HG02938 (cell line): ENCODE results near the gene ZACN.

ENCODE experiments used
- ATAC-seq: cut with Tn5 transposase; IDR thresholded peaks from one replicate; pipeline ENCODE4 v1.9.1; 2021; ENCODE audit warnings: mild to moderate bottlenecking, moderate library complexity; ENCODE audit not compliant: unreplicated experiment

Gene ZACN

DNA sequence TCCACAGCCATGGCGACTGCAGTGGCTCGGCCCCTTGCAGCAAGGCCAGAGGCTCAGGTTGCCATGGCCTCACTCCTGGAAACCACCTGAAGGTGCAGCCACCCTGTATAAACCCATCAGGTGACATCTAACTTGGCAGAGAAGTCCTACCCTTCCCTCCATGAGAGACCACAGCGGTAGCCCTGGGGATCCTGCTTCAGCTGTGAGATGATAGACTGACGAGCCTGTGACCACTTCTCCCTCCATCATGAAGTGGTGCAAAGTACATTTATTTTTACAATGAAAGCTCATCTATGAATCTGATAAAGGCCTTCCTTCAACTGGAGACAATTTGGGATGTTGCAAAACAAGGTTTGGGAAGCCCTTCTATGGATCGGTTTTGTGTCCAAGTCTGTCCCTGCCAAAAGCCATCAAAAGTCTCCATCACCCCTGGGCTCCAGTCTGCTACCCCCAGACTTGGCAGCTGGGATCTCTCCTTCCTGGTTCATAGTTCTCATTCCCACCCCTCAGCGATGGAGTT, 1.8 kb downstream of the ZACN start:
- no peak for ATAC-seq

- ATAC-seq = no peak
These were observed 2.6 kb downstream of the ZACN start for GRCh38 chr17:76081295-76082210.

DNA sequence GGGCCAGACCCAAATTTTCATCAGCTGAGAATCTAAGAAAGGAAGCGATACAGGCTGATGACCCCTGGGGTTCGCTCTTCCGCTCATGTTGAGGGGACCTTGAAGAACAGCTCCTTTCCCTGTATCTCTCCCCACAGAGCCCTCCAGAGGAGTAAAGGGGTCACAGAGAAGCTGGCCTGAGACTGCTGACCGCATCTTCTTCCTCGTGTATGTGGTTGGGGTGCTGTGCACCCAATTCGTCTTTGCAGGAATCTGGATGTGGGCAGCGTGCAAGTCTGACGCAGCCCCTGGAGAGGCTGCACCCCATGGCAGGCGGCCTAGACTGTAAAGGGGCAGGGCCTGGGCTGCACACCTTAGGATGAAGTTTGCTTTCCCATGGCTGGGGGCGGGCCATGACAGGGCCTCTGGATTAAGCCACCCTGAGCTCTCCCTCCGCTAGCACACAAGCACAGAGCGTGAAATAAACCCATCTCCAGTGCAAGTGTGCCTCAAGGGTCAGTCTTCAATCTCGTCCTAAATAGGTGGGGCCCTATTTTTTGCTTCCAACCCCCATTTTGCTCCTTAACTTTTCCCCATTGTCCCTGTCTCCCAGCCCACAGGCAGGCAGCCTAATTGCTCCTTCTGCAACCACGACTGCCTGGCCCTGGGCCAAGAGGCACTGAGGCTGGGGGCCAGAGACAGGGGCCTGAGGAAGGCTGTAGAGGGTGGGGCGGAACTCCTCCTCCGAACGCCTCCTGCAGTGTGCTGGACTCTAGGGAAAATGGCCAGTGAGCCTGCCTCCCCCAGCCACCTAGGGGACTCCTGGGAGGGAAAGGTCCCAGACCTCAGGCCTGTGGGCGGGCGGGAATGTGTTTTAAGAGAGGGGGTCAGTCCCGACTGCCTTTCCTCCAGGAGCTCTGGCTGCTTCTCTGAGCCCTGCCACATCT, 3.6 kb downstream of the ZACN start:
- no peak for ATAC-seq

- no peak for ATAC-seq
These were observed 4.7 kb downstream of the ZACN start for GRCh38 chr17:76083536-76084182.

DNA sequence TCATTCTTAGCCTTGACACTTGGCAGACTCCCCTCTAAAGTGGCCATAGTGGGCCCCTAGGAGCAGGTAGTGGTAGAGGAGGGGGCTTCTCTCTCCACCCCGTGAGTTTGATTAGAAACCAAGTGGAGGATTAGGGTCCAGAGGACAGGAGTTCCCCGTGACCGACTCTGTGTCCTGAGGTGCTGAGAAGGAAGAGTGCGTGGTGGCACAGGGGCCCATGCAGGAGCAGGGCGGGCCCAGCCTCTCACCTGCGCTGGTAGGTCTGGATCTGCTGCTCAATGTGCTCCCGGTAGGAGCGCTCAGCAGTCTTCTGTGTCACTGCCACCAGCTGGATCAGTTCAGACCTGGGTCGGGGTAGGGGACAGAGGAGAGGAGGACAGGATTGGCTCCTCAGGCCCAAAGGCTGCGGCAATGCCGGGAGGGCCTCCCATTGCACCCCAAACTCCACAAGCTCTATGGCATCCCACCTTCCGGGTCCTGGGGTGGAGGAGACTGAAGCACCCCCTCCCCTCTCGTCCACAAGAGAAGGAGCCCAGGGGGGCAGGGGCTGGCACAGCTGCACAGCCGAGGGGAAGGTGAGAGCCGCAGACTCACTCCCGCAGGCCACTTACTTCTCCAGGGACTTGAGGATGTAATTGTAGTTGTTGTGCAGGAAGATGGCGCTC, 6.2 kb downstream of the ZACN start:
- ATAC-seq = no peak

GRCh38 chr17:76085731-76086366, 6.9 kb downstream of the ZACN start:
- ATAC-seq = no peak

DNA sequence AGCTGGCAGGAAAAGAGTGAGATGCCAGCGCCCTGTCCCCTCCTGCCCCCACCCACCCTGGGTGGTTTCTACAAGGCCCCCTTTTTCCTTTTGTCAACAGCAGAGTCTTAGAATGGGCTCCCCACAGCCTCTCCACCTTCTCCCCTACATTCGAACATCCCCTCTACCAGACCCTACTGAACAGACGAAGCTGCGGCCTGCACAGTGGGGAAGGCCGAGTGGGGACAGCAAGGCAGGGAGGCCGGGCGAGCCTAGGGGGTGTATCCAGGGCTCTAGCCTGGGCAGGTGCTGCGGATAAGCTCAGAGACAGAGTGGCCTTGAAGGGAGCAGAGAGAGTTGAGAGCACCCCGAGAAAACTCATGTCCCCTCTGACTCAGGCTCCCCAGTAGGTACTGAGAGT, 7.4 kb downstream of the ZACN start:
- ATAC-seq = no peak

DNA sequence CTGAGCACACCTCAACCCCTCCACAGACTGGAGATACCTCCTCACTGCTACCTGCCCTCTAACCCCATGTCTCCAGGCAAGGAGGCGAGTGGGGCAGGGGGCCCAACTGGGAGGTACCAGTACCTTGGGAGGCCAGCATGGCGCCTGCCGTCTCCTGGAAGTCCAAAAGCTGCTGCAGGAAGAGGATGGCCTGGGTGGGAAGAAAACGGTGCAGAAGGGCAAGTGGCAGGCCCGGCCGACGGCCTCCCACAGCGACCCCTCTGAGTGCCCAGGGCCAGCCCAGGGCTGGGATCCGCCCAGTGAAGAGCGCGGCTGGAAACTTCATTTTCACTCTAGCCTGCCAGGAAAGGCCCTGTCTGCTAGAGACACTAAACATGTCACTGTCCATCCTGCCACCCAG, 8.5 kb downstream of the ZACN start:
- ATAC-seq = no peak

DNA sequence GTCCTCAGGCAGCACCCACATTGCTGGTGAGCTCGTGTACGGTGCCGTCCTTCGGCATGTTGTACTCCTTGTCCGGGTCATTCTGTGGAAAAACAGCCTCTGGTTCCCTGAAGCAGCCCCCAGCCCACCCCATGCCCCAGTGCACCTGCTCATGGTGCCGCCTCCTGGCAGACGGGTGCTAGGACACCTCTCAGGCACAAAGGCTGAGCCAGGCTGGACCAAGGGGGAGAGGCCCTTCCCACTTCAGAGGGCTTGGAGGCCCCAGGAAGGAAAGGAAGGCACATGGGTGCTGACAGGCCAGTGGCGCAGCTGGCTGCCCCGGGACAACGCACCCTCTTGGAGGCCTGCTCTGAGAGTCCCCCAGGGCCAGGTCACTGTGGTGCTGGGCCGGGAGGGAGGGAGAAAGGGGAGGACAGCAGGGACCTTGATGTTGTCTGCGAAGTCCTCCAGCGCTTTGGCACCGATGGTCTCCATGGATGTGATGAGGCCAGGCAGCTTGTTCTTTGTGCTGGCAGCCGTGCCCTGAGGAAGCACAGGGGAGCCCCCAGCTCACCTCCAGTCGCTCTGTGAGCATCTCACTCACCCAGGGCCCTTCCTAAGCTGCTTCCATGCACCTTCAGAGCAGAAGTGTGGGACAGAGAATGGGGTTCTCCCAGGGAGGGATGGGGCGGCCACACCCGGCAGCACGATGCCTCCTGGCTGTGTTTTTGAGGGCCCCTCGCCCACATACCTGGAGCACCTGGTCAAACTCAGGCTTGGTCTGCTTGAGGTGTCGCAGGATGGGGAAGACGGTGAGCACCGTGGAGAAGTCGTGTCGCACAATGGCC, 9.3 kb downstream of the ZACN start:
- ATAC-seq = no peak

- ATAC-seq = no peak
These were observed 10.0 kb downstream of the ZACN start for GRCh38 chr17:76088868-76089576.

GRCh38 chr17:76089680-76090516, 10.9 kb downstream of the ZACN start:
- no peak for ATAC-seq

- ATAC-seq = no peak
These were observed 11.6 kb downstream of the ZACN start for GRCh38 chr17:76090517-76091129.

GRCh38 chr17:76091526-76092286, 12.7 kb downstream of the ZACN start:
- ATAC-seq = no peak

DNA sequence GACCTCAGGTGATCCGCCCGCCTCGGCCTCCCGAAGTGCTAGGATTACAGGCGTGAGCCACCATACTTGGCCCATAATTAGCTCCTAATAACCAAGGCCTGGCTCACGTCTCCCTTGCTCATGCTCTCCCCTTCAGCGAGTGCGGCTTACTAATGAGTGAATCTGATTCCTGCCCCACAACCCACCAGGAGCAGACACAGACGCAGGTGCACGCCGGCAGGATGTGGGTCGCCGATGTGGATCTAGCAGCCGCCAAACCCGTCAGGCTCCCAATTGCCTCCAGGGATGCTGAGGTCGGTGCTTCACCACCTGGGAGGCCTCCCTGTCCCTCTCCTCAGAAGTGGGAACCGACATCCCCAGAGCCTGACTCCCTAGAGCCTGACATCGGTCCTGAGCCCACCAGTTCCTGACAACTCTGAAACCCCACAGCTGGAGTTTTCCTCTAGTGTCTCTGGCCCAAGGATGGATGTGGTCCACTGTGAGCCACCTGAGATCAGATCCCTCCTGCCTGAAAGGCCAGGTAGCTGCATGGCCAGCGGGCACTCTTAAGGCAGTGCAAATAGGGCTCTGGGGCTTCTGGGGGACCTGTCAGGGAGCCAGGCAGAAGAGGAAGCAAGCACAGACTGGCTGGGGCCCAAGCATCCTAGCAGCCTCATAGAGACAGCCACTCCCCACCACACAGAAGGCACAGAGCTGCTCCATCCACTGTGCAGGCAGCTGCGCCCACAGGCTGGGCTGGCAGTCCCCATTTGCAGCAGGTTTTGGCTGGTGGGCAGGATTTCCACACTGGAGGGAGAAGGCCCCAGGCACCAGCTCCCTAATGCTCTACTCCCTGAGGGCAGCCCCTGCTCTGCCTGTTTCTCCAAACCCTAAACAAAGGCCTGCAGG, 13.8 kb downstream of the ZACN start:
- ATAC-seq = no peak

- no peak for ATAC-seq
These were observed 15.1 kb downstream of the ZACN start for GRCh38 chr17:76094046-76094445.
